Measurements from ENCODE around the gene GHSR.

GHSR gene, protein sequence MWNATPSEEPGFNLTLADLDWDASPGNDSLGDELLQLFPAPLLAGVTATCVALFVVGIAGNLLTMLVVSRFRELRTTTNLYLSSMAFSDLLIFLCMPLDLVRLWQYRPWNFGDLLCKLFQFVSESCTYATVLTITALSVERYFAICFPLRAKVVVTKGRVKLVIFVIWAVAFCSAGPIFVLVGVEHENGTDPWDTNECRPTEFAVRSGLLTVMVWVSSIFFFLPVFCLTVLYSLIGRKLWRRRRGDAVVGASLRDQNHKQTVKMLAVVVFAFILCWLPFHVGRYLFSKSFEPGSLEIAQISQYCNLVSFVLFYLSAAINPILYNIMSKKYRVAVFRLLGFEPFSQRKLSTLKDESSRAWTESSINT

DNA sequence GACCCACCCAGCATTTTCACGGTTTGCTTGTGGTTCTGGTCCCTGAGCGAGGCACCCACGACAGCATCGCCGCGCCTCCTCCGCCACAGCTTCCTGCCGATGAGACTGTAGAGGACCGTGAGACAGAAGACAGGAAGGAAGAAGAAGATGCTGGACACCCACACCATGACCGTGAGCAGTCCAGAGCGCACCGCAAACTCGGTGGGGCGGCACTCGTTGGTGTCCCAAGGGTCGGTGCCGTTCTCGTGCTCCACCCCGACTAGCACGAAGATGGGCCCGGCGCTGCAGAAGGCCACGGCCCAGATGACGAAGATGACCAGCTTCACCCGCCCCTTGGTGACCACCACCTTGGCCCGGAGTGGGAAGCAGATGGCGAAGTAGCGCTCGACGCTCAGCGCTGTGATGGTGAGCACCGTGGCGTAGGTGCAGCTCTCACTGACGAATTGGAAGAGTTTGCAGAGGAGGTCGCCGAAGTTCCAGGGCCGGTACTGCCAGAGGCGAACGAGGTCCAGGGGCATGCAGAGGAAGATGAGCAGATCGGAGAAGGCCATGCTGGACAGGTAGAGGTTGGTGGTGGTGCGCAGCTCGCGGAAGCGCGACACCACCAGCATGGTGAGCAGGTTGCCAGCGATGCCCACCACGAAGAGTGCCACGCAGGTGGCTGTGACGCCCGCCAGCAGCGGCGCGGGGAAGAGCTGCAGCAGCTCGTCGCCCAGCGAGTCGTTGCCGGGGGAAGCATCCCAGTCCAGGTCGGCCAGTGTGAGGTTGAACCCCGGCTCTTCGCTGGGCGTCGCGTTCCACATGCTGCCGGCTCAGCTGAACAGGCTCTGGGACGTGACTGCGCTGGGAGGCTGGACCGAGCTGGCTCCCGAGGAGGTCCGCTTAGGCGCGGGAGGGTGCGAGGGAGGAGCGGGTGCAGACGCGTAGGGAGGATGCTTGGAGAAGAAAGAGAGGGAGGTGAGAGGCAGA lies at the start of gene GHSR:
TSS of gene GHSR (minus strand) at position 846 of the 969 bp plus-strand sequence. CDS start at position 803, 43 bp downstream.
- peak; percentile 24 for DNase-seq

DNA sequence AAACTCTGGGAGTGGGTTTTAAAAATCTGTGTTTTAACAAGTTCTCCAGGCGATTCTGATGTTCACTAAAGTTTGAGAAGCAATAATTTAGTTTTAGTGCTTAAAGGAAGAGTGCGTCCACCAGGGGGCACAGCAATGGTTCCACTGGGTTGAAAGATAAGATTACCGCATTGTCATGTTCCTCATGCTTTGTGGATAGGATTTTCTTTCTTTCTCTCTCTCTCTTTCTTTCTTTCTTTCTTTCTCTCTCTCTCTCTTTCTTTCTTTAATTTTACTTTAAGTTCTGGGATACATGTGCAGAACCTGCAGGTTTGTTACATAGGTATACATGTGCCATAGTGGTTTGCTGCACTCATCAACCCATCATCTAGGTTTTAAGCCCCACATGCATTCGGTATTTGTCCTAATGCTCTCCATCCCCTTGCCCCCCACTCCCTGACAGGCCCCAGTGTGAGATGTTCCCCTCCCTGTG lies 42.0 kb upstream of the GHSR start:
- DNase-seq, result peak; percentile 81

DNA sequence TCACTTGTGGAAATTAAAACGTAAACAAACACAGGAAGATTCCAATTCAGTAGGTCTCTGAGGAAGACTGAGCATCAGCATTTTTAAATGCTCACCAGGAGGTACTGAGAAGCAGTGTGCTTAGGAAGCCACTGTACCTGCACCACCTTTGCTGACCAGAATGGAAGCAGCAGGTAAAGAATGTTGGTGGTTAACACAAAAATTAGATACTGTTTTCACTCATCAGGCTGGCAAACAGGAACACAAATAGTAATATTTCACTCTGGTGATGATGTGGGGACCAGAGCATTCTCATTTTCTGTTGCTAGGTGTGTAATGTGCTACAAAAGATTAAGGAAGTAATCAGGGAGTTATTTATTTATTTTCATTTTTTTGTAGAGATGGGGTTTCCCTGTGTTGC lies 29.9 kb upstream of the GHSR start:
- peak; percentile 75 for DNase-seq

DNA sequence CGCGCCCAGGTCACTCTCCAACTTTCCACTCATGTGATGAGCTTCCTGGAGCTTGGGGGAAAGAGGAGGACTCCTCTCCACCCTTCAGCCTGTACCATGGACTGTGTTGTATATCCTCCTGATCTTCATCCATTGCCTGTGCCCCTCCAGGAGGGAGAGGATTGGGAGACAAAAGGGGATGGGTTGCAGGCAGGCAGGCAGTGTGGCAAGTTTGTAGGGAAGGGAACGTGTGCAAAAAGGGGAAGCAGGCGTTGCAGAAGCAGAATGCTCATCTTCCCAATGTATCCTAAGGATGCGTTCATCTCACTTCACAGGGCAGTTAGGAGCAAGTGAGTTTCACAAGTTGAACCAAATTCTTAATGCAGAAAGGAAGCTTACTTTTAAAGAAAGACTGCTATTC lies 28.1 kb upstream of the GHSR start:
- DNase-seq, result no peak

DNA sequence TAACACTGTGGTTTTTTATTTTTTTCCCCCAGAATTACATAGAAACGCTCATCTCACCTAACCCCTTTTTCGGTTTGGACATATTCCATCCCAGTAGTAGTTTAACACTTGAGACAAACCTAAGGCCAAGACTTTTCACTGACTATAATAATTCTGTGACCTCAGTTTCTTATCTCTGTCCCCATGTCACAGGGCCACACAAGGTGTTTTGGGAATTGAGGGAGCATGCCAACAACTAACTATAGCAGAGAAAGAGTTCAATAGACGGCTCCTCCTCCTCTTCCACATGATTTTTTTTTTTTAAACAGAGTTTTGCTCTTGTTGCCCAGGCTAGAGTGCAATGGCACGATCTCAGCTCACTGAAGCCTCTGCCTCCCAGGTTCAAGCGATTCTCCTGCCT lies 27.4 kb upstream of the GHSR start:
- DNase-seq, result no peak

DNA sequence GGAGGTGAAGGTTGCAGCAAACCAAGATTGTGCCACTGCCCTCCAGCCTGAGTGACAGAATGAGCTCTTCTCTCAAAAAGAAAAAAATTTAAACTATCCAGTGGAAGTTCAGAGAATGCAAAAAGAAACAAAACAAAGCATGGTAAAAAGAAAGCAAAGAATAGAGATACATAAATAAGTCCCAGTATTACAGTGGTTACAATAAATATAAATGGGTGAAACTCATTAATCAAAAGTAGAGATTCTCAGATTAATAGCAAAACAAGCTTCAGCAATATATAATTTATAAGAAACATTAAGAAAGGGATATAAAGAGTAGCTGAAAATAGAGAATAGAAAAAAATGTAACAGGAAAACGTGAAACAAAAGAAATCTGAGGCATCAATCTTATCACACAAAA lies 23.6 kb upstream of the GHSR start:
- no peak for DNase-seq

DNA sequence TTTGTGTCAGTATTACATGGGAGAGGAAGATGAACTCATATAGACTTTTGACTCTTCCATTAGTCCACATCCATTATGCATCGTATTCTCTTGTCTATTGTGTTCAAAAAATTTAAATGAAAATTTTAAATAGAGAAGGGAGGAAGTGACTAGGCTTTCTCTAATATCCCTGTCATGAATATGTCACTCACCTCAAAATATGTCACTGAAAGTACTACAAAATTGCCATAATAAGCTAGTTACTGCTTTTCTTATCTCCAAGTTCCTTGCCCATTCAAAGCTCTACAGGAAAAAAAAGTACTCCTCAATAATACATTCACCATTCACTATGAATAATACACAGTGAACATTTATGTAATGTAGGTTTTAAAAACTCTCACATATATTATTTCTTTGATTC lies 22.3 kb upstream of the GHSR start:
- DNase-seq, result no peak

DNA sequence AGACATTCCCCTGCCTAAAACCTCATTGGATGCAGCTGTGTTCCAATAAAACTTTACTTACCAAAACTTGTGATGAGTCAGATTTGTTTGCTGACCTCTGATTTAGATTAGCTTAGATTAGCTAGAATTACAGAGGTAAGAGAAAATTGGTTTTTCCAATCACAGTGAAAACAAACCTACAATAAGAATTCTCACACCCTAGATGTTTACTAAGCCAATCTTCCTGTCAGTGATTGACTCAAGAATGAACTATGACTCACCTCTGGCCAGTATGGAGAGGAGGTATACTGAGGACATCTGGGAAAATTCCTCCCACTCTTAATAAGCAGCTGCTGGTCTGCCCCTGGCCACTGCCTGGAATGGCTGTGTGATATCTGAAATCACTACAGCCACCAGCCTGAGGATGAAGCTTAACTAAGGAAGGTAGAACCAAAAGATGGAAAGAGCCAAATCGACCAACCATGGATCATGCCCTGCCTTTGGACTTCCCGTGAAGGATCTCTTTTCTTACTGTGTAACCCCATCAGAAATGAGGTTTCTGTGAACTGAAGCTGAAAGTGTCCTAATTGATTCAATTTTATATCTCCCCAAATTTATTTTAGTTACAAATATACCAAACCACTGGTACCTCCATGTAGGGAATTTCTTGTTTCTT lies 19.0 kb upstream of the GHSR start:
- peak; percentile 12 for DNase-seq

DNA sequence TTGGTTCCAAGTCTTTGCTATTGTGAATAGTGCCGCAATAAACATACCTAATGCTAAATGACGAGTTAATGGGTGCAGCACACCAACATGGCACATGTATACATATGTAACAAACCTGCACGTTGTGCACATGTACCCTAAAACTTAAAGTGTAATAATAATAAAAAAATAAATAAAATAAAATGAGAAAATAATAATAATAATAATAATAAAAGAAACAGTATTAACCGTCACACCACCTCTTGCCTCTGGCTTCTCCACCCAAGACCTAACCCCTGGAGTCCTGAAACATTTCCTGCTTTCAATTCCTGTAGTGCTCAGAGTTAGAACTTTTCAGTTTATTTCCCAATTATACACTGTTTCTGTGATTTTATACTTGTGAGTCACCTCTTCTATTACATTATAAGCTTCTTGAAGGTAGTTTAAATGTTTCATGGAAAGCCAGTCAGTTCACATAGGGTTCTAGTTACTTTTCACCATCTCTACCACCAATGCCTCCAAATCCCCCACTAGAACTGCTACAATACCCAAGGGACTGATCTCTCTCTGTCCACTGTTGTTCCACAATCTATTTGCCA lies 18.4 kb upstream of the GHSR start:
- DNase-seq, result no peak

DNA sequence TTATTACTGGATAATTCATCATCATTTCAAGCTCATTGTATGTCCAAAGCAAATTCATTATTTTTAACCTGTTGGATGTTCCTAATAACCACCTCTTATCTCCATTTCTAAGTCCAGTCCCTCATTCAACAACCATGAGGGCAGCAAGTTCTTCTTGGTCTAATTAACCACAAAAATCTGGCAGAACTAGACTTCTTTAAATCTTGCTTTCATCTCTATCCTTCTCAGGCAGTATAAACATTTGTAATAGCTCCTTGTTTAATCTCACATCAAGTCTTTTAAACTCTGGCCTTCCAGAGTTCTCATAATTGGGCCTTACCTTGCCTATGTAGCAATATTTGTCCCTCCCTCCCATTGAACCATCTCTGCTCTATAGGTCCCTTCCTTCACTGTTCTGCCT lies 17.0 kb upstream of the GHSR start:
- no peak for DNase-seq

DNA sequence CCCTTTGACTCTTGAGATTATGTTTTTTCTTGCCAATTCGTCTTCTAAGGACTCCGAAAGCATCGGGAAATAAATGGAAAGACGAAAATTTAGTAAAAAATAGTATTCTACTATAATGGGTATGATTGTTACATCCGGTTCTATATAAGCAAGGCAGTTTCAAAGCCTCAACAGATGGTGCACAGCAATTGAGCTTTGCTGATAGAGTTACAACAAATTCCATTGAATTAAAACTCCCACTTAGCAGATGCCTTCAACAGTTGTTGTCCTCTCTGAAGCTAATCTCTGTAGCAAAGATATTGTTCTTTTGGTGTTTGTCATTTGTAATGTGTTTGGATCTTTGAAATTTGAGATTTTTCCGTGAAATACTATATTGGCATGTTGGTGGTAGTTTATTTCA lies 16.1 kb upstream of the GHSR start:
- no peak for DNase-seq

DNA sequence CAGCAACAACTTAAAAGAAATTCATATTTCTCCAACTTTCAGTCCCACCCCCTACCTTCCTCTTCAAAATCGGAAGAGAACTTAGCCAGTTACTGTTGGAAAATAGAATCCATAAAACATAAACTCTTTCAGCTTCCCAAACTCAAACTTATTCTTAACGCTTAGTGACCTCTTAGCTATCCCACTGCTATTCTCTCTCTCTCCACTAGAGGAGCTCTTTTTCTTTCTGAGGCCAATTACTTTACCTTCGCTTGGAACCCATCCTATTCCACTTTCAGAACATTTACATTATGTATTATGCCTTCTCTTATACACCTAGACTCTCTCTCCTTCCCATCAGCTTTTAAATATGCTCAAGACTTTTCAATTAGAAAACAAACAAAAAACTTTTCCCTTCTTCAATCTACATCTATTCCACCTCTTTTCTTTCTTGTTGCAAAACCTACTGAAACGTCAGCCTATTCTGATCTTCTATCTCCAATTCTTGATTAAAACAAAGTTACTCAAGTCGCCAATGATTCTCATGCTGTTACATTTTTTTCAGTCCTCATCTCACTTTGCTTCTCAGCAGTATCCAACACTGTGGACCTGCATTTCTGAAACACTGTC lies 13.4 kb upstream of the GHSR start:
- peak; percentile 46 for DNase-seq

DNA sequence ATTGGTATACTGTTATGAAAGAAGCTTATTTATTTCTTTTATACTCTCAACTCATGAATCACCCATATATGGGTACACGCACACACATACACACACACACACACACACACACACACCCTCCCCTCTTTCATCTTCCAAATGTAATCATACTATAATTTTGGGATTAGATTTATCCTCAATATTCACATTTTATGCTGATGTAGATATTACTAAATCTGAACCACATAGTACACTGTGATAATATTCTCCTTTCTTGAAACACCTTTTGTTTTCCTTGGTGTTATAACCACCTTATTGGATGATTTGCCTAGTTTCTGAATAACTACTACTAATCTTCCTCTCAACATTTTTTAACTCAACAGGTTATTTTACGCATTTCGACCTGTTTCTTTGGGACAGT lies 8.1 kb upstream of the GHSR start:
- no peak for DNase-seq

DNA sequence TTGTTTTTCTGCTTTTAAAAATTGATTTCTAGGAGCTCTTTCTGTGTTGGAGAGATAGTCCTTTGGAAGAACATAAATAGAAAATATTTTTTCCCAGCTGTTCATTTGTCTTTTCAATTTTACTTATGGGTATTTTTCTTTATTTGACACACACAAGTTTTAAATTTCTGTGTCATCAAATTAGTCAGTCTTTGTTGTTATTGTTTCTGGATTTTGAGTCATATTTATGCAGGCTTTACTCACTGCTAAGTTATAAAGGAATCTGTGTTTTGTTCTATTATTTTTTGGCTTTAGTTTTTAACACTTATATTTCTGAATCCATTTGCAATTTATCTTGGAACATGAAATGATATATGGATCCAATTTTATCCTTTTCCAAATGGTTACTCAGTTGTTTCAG lies 5.9 kb upstream of the GHSR start:
- DNase-seq, result no peak

DNA sequence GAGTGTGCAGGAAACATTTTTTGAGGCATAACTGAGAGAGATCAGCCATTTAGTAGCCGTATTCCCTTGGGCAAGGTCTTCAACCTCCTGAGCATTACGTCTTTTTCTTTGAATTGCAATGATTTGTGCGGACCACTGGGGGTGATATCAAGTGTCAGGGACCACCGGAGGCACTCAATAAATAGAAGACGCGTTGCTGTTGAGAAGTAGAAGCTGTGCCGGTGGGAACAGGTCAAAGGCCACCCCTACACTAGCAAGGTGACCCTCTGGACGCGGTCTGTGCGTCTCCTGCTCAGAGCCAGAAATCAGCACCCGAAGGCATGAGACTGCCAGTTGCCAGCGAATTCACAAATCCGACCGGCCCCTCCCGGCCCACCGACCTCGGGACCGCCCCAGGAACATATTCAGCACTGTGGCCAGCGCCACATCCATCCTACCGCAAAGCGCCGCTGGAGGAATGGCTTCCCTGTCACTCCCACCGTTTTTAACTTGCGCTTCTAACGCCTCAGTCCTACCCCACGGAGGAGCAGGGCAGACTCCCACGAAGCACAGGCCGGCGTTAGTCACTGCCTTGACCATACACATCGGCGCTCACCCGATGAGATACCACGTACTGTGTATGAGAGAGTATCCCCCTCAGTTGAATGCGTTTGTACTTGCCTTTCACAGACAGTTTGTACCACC lies 1.4 kb upstream of the GHSR start:
- DNase-seq, result peak; percentile 7

DNA sequence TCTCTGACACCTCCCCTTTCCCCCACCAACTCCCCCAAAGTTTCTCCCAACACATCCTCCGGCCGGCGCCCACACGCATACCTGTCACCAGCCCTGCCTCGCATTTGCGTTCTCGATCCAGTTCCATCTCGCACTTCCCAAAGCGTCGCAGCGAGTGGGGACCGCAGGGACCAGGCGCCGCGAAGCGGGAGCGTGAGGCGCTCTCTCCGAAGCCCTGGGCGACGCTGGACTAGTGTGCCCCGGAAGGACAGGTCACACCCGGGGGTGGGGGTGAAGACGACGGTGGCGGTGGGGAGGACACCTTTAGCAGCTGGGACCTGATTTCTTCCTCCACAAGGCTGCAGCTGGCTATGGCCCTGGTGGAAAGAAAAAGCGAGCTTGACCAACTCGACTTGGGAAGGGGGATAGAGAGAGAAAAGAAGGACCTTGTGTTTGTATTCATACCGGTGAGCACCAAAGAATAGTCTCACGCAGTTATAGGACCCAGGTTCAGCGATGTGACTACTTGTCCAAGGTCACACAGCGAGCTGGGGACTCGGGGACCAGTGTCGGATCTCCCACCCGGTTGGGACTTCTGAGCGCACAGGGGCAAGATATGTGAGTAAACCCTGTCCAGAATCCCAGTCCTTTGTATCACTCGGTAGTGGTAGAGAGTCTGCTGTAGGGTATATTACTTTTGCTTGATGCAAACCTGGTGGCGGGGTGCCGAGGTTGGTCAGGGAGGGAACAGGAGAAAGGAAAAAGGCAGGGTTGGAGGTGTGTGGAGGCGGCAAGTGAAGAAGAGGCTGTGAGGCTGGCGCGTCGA lies 607 bp upstream of the GHSR start:
- no peak for DNase-seq

DNA sequence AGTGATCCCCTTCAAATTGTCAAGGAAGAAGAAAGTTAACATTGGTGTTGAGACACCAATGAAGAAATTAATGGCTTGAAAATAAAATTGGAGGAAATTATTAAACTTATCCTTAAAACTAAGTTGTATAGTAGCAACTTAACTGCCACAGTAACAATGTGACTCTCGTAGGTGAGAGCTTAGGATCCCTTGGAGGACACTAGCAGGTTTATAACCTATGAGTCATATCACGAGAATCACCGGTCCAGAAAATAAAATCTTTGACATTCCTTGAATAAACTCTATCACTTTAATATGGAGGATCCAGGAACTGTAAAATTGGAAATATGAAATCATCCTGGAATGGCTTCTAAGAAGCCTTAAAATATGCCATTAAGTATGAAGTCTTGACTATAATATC lies 2.1 kb downstream of the GHSR start:
- no peak for DNase-seq

DNA sequence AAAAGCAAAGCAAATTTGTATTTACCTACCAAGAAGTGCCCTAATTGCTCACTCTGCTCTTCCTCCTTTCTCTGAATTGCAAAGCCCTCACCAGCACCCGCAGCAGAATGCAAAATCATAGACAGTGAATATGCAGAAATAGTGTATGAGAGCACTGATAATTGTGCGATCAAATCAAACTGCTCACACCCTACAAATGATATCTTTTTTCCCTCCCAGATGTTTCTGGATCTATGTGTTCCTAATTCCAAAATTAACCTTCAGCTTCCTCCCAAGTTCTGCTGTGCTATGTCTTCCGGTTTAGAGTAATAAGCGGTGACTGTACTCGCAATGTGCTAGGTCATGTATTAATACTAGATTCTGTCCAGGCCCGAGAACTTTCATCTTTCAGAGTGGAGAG lies 3.4 kb downstream of the GHSR start:
- no peak for DNase-seq

DNA sequence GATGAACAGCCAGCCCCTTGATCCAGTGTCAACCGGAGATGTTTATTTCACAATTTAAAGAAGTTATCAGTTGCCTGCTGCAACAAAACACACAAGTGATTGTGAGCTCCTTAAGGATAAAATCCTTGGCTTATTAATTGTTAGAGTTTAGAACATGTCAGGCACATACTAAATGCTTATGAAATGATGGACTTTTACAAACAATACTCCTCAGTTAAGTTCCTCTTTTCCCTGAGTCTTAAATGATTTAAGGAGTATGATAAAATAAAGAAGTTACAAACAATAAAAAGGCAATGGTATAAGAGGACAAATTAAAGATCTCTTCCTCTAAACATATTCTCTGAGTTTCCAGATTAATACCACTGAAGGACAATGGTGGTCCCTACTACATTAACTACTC lies 5.7 kb downstream of the GHSR start:
- no peak for DNase-seq

DNA sequence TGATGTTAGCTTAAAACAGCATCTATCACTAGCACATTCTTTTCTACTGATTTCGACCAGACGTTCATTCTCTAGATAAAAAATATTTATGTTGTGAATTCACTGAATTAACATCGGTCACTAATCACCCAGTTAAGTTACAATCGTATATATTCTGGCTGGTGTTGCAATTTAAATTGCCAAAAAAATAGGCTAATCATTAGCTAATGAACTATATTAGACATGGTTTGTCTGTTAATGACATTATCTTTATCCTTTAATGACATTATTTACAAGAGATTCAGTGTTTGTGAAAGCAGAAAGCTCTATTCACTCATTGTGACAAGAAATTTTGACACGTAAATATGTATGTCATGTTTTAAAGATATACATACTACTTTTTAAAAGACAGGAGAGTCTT lies 6.7 kb downstream of the GHSR start:
- DNase-seq, result no peak

DNA sequence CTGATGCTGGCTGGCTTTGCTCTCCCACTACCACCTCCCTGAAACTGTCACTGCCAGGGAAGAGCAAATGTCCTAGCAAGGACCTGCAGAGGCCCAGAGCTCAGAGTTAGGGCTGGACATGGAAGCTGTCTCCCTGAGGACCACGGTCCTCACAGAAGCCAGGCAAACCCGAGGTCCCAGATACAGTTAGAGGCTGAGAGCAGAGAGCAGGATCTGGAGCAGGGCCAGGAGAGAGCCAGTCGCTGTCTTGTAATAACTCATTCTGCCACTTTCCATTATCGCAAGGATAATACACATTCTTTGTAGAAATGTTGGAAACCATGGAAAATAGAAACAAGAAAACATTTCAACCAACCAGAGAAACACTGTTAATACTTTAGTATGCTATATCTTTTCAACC lies 10.1 kb downstream of the GHSR start:
- DNase-seq, result no peak
